ENCODE measurements around the gene MANF. TPM values are rescaled to one million over a fixed set of nuclear protein-coding genes. Genes with fewer than 3 reads are reported as not detected.

The MANF gene
- total and polyA plus RNA-seq, 2 experiments from 2014 or later, result 48.7 to 92.7 TPM

GRCh38 chr3:51374456-51374855 lies 10.6 kb upstream of the MANF start:
- Histone ChIP-seq H4K20me1 (replicated peaks; ENCODE audit: insufficient read depth) (no peaks in the 10 kb centered on the region), H3K79me2 (replicated peaks; ENCODE audit: insufficient read depth) (no peaks in the 10 kb centered on the region), H3K9me2 (ENCODE audit: insufficient read depth) (no peaks in the 10 kb centered on the region), H3K4me3 (no peak overlapping the region), H3F3A (replicated peaks; ENCODE audit: low read depth) (no peaks in the 10 kb centered on the region), H3K27ac (ENCODE audit: low read depth) (no peak overlapping the region), H3K4me1 (ENCODE audit: insufficient read depth) (no peaks in the 10 kb centered on the region), H3K36me3 (ENCODE audit: insufficient read depth) (no peaks in the 10 kb centered on the region), H3K27me3 (ENCODE audit: insufficient read depth) (no peaks in the 10 kb centered on the region), H2AFZ (no peak overlapping the region), H3K4me2 (no peak overlapping the region)
- ATAC-seq, result no peak
- no peak for DNase-seq (ENCODE audit: low spot score)
- no peak overlapping the region for H3K27ac Mint-ChIP-seq
- H3K4me1 Mint-ChIP-seq, result no peaks in the 10 kb centered on the region
- H3K36me3 Mint-ChIP-seq (ENCODE audit: low read depth), result no peaks in the 10 kb centered on the region
- H3K9me3 Mint-ChIP-seq, result no peaks in the 10 kb centered on the region; the same call in 2 of the 3 replicates
- peaks cover 1% of the 10 kb centered on the region for H3K27me3 Mint-ChIP-seq (ENCODE audit: insufficient read depth, low read depth, poor library complexity)
- TF ChIP-seq ETS1 (IDR thresholded peaks at IDR 0.05) (no peak), ZNF331 (CRISPR knock-in tag; IDR thresholded peaks at IDR 0.05; ENCODE audit: low read depth) (no peak), REST (IDR thresholded peaks at IDR 0.05; ENCODE audit: unreplicated experiment) (no peak), CTCF (conservative IDR thresholded peaks at IDR 0.05; ENCODE audit: low read depth in 2 of 2) (no peak), CREB1 (CRISPR knock-in tag; IDR thresholded peaks at IDR 0.05; ENCODE audit: low read depth) (no peak), JUNB (IDR thresholded peaks at IDR 0.05; ENCODE audit: unreplicated experiment) (no peak), EZH2phosphoT487 (IDR thresholded peaks at IDR 0.05; ENCODE audit: unreplicated experiment) (no peak), NANOG (IDR thresholded peaks at IDR 0.05; ENCODE audit: borderline replicate concordance) (no peak), EZH2 (IDR thresholded peaks at IDR 0.05; ENCODE audit: low read depth, unreplicated experiment) (no peak), POLR2AphosphoS5 (IDR thresholded peaks at IDR 0.05; ENCODE audit: low read depth) (no peak), ZNF462 (CRISPR knock-in tag; IDR thresholded peaks at IDR 0.05) (no peak), STAT1 (IDR thresholded peaks at IDR 0.05; ENCODE audit: unreplicated experiment) (no peak), ZNF114 (CRISPR knock-in tag; IDR thresholded peaks at IDR 0.05) (no peak)
- H3K4me3 Mint-ChIP-seq, result no peak overlapping the region

All from GM23338 (cell line).